Measurements from ENCODE around the gene MMP10.
"Not testable (repeated sequence)": the region's sequence is repeated elsewhere in the genome, so short reads cannot be mapped to it uniquely, and the experiment has no call there.

Gene MMP10

GRCh38 chr11:102760344-102761035, 19.9 kb downstream of the MMP10 start:
- Mint-ChIP-seq H3K27me3 (peaks cover 12% of the 10 kb centered on the region), H3K27ac (no peak overlapping the region), H3K4me1 (no peaks in the 10 kb centered on the region), H3K36me3 (no peaks in the 10 kb centered on the region), H3K4me3 (no peak overlapping the region), H3K9me3 (no peaks in the 10 kb centered on the region)

- H3K27ac Mint-ChIP-seq: no peak overlapping the region
- H3K9me3 Mint-ChIP-seq: no peaks in the 10 kb centered on the region
- H3K4me3 Mint-ChIP-seq: no peak overlapping the region
- H3K36me3 Mint-ChIP-seq: no peaks in the 10 kb centered on the region
- H3K27me3 Mint-ChIP-seq: peaks cover 15% of the 10 kb centered on the region
- H3K4me1 Mint-ChIP-seq: no peaks in the 10 kb centered on the region
Observed at GRCh38 chr11:102757823-102758549, 22.4 kb downstream of the MMP10 start.

- no peak overlapping the region for H3K27ac Mint-ChIP-seq
- H3K4me1 Mint-ChIP-seq: no peaks in the 10 kb centered on the region
- no peak overlapping the region for H3K4me3 Mint-ChIP-seq
- peaks cover 6% of the 10 kb centered on the region for H3K9me3 Mint-ChIP-seq
- H3K27me3 Mint-ChIP-seq: peaks cover 21% of the 10 kb centered on the region
- no peaks in the 10 kb centered on the region for H3K36me3 Mint-ChIP-seq
Observed at GRCh38 chr11:102753267-102753666, 27.2 kb downstream of the MMP10 start.

- Mint-ChIP-seq H3K27ac (no peak overlapping the region), H3K4me3 (no peak overlapping the region), H3K27me3 (peaks cover 14% of the 10 kb centered on the region), H3K36me3 (peaks cover 1% of the 10 kb centered on the region), H3K9me3 (peaks cover 7% of the 10 kb centered on the region), H3K4me1 (no peaks in the 10 kb centered on the region)
Observed at GRCh38 chr11:102751673-102752072, 28.8 kb downstream of the MMP10 start.

GRCh38 chr11:102749101-102749722, 31.2 kb downstream of the MMP10 start:
- Mint-ChIP-seq H3K9me3 (peaks cover 7% of the 10 kb centered on the region), H3K36me3 (peaks cover 1% of the 10 kb centered on the region), H3K27ac (no peak overlapping the region), H3K4me1 (no peaks in the 10 kb centered on the region), H3K27me3 (peaks cover 13% of the 10 kb centered on the region), H3K4me3 (no peak overlapping the region)

GRCh38 chr11:102746746-102747578, 33.5 kb downstream of the MMP10 start:
- H3K9me3 Mint-ChIP-seq, H3K27ac Mint-ChIP-seq: not testable (repeated sequence)
- H3K27me3 Mint-ChIP-seq: peaks cover 11% of the 10 kb centered on the region

GRCh38 chr11:102734650-102735049, 45.8 kb downstream of the MMP10 start:
- Mint-ChIP-seq H3K27me3 (peaks cover 13% of the 10 kb centered on the region), H3K4me1 (no peaks in the 10 kb centered on the region), H3K4me3 (no peak overlapping the region), H3K36me3 (no peaks in the 10 kb centered on the region), H3K27ac (no peak overlapping the region), H3K9me3 (no peaks in the 10 kb centered on the region)

More at GRCh38 chr11:102746746-102747578, 33.5 kb downstream of the MMP10 start:
- not testable (repeated sequence) for H3K36me3 Mint-ChIP-seq, H3K4me1 Mint-ChIP-seq, H3K4me3 Mint-ChIP-seq

- Mint-ChIP-seq H3K27ac (no peak overlapping the region), H3K9me3 (no peaks in the 10 kb centered on the region), H3K27me3 (peaks cover 8% of the 10 kb centered on the region), H3K4me1 (no peaks in the 10 kb centered on the region), H3K36me3 (no peaks in the 10 kb centered on the region), H3K4me3 (no peak overlapping the region)
Observed at GRCh38 chr11:102733232-102733875, 47.1 kb downstream of the MMP10 start.

GRCh38 chr11:102730944-102731343, 49.5 kb downstream of the MMP10 start:
- not testable (repeated sequence) for H3K36me3 Mint-ChIP-seq, H3K27ac Mint-ChIP-seq, H3K27me3 Mint-ChIP-seq, H3K4me1 Mint-ChIP-seq, H3K4me3 Mint-ChIP-seq, H3K9me3 Mint-ChIP-seq

GRCh38 chr11:102729849-102730815, 50.3 kb downstream of the MMP10 start:
- peaks cover 2% of the 10 kb centered on the region for H3K27me3 Mint-ChIP-seq
- H3K4me3 Mint-ChIP-seq: no peak overlapping the region
- no peaks in the 10 kb centered on the region for H3K9me3 Mint-ChIP-seq
- no peaks in the 10 kb centered on the region for H3K36me3 Mint-ChIP-seq
- H3K4me1 Mint-ChIP-seq: no peaks in the 10 kb centered on the region
- H3K27ac Mint-ChIP-seq: no peak overlapping the region

GRCh38 chr11:102727890-102728289, 52.5 kb downstream of the MMP10 start:
- Mint-ChIP-seq H3K9me3 (no peaks in the 10 kb centered on the region), H3K4me1 (no peaks in the 10 kb centered on the region), H3K36me3 (no peaks in the 10 kb centered on the region), H3K4me3 (no peak overlapping the region), H3K27me3 (no peaks in the 10 kb centered on the region), H3K27ac (no peak overlapping the region)

GRCh38 chr11:102724904-102725500, 55.4 kb downstream of the MMP10 start, which contains the start of gene MMP8:
Gene MMP8, minus strand, starts transcription at chr11:102724954. Its CDS starts 99 bp downstream, at chr11:102724855.
- H3K36me3 Mint-ChIP-seq: no peaks in the 10 kb centered on the region
- H3K4me3 Mint-ChIP-seq: no peak within 1 kb of the TSS
- no peaks in the 10 kb centered on the region for H3K9me3 Mint-ChIP-seq
- H3K27me3 Mint-ChIP-seq: peaks cover 7% of the 10 kb centered on the region
- no peak within 1 kb of the TSS for H3K27ac Mint-ChIP-seq
- no peaks in the 10 kb centered on the region for H3K4me1 Mint-ChIP-seq

- H3K36me3 Mint-ChIP-seq: no peaks in the 10 kb centered on the region
- H3K27me3 Mint-ChIP-seq: peaks cover 9% of the 10 kb centered on the region
- no peak overlapping the region for H3K27ac Mint-ChIP-seq
- no peaks in the 10 kb centered on the region for H3K9me3 Mint-ChIP-seq
- no peak overlapping the region for H3K4me3 Mint-ChIP-seq
- H3K4me1 Mint-ChIP-seq: no peaks in the 10 kb centered on the region
Observed at GRCh38 chr11:102722821-102723220, 57.6 kb downstream of the MMP10 start.
